ENCODE measurements around the gene CHEK2.
A peak's percentile ranks its signal among the peaks of the same experiment; 100 is the strongest.
"Not testable (repeated sequence)": the region's sequence is repeated elsewhere in the genome, so short reads cannot be mapped to it uniquely, and the experiment has no call there.

Gene CHEK2

DNA sequence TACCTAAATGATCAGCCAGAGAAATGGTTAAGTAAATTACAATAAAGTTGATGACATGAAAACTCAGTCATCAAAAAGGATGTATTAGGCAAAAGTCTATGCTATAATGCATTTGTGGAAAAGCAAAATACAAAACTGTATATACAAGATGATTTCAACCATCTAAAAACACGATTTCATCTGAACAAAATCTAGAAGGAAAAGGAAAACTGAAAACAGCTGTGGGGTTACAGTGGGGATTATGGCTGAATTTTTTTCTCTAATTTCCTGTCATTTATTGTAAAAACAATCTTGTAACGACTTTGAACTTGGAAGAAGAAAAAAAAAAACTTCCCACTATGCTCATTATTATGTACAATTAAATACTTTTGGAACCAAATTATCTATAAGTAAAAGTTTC is 30.3 kb downstream of the CHEK2 start:
- no peak for DNase-seq (ENCODE audit: low read depth)
- TF ChIP-seq, protein P1, sequence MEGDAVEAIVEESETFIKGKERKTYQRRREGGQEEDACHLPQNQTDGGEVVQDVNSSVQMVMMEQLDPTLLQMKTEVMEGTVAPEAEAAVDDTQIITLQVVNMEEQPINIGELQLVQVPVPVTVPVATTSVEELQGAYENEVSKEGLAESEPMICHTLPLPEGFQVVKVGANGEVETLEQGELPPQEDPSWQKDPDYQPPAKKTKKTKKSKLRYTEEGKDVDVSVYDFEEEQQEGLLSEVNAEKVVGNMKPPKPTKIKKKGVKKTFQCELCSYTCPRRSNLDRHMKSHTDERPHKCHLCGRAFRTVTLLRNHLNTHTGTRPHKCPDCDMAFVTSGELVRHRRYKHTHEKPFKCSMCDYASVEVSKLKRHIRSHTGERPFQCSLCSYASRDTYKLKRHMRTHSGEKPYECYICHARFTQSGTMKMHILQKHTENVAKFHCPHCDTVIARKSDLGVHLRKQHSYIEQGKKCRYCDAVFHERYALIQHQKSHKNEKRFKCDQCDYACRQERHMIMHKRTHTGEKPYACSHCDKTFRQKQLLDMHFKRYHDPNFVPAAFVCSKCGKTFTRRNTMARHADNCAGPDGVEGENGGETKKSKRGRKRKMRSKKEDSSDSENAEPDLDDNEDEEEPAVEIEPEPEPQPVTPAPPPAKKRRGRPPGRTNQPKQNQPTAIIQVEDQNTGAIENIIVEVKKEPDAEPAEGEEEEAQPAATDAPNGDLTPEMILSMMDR (conservative IDR thresholded peaks at IDR 0.05; ENCODE audit: low read depth, low read length): no peak
- H3K4me3 ChIP-seq (ENCODE audit: low read length): no peak overlapping the region

DNA sequence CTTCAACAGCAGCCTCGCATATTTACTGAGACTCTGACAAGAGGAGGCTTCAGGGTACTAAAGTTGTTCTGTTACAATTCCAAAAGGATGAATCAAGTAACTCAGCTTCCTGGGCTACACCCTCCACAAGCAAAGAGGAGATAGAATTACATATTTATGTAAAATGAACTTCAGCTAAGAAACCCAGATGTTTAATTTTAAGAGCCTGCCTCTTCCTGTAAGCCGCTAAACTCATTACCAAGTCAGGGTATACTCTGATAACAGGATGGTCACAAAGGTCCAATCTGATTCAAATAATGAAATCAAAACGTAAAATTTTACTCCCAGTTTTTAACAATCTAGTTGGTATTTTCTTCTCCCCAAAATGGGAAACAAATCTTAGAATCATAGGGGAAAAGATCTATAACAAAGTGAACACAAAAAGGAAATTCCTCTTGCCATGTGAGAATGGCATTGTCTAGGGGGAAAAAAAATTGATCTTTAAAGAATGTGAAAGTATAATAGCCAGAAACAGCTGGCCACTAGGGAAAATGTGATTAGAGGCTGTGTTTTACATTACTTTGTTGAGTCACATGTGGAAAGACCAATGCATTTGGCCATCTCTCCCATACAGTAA is 30.9 kb downstream of the CHEK2 start:
- TF ChIP-seq, protein P1 (conservative IDR thresholded peaks at IDR 0.05; ENCODE audit: low read depth, low read length): no peak
- no peak for DNase-seq (ENCODE audit: low read depth)
- no peak overlapping the region for H3K4me3 ChIP-seq (ENCODE audit: low read length)

DNA sequence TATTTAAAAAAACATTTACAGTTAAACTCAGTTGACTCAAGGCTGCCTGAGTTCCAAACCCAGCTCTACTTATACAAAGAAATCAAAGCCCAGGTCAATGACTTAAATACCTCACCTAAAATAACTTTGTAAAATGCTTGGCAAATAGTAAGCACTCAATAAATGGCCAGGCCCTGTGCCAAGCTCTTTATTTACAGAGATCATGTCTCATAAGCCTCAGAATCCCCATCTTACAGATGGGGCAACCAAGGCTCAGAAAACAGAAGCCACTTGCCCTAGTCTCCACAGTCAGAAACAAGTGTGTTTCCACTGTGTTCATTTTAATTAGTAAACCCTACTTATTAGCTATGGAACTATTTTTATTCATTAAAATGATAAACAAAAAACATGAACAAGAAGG is 31.5 kb downstream of the CHEK2 start:
- H3K4me3 ChIP-seq (ENCODE audit: low read length): no peak overlapping the region
- DNase-seq (ENCODE audit: low read depth): no peak
- TF ChIP-seq, protein P1 (conservative IDR thresholded peaks at IDR 0.05; ENCODE audit: low read depth, low read length): no peak

DNA sequence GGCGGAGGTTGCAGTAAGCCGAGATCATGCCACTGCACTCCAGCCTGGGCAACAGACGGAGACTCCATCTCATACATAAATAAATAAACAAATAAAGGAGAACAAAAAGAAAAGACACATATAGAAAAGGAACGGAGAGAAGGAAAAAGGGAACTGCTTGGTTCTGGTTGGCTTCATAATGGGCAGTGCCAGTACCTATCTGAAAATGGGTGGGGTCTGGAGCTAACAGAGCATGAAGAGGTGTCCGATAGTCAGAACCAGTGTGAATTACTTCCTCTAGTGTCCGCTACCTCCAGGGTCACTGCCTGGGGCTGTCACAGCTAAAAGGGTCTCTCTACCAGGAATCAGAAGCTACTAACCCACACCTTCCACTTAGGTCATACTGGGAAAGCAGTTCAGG is 34.8 kb downstream of the CHEK2 start:
- no peak for DNase-seq (ENCODE audit: low read depth)
- TF ChIP-seq, protein P1 (conservative IDR thresholded peaks at IDR 0.05; ENCODE audit: low read depth, low read length): no peak
- no peak overlapping the region for H3K4me3 ChIP-seq (ENCODE audit: low read length)

DNA sequence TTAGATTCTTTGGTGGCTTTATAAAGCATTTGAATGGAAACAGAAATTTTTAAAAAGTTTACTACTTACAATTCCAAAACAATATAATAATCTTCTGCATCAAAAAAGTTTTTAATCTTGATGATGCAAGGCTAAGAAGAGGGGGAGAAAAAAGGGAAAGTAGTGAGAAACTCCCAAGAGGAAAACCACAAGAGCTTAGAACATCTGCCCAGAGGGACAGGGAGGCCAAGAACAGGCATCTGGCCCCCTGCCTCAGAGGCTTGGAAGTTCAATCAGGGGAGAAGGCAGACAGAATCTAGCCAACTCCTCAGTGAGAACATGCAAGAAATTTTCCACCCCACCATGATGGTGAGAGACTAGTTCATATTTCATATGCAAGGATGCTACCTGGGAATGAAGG is 38.2 kb downstream of the CHEK2 start:
- TF ChIP-seq, protein P1 (conservative IDR thresholded peaks at IDR 0.05; ENCODE audit: low read depth, low read length): no peak
- no peak overlapping the region for H3K4me3 ChIP-seq (ENCODE audit: low read length)
- no peak for DNase-seq (ENCODE audit: low read depth)

DNA sequence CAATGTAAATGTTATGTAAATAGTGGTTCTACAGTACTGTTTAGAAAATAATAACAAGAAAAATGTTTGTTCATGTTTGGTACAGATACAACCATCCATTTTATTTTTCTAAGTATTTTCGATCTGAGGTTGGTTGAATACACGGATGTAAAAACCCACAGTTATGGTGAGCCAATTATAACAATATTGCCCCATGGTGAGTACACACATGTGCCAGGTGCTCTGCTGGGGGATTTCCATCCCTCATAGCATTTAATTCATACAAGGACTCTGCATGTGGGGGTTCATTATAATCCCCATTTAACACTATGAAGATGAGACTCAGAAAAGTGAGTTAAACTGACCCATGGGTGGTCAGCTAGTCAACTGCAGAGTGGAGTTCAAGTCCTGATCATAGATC is 38.7 kb downstream of the CHEK2 start:
- TF ChIP-seq, protein P1 (conservative IDR thresholded peaks at IDR 0.05; ENCODE audit: low read depth, low read length): no peak

DNA sequence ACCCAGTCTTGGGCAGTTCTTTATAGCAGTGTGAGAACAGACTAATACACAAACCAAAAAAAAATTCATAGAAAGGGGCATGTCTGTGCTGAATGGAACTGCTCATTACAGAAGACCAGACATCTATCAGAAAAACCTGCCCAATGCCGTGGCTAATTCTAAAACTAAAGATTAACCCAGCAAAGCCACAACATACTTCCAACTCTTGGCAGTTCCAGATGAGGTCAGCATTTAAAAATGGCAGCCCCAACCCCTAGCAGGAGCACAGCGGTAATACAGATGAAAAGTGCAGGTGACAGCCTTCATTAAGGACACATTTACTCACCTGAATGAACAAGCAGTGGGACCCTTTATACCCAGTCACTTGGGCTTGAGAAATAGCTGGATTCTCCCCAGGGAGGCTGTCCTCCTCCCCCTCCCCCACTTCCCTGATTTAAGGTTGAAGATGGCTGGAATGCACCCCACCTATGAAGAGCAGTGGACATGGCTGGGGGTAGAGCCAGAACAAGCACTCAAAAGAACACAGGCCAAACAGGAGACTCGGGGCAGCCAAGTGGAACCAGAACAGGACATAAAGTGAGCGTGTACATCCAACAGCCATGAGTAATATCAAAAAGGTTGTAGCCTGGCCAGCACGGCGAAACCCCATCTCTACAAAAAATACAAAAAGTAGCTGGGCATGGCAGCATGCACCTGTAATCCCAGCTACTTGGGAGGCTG is 48.4 kb downstream of the CHEK2 start:
- not testable (repeated sequence) for DNase-seq (ENCODE audit: low read depth); H3K4me3 ChIP-seq (ENCODE audit: low read length)

More for the DNA sequence above, 38.7 kb downstream of the CHEK2 start:
- DNase-seq (ENCODE audit: low read depth): no peak
- H3K4me3 ChIP-seq (ENCODE audit: low read length): no peak overlapping the region

DNA sequence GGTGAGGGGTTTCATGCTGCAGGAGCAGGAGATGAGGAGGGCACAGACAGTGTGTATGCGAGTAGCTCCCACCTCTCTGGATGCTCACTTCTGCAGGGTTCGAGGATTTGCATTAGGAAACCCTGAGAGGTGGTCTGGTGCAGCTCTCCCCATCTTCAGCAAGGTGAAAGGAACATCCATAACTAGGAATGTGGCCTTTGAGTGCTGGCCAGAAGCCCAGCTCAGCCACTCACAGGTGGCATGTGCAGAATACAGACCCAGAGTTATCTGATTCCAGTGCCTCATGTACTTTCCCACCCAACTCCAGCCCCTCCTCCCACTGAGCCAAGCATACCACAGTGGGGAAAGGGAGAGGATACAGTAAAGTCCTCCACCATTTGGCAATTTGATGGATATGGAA is 51.8 kb downstream of the CHEK2 start:
- H3K4me3 ChIP-seq (ENCODE audit: low read length); DNase-seq (ENCODE audit: low read depth): not testable (repeated sequence)

DNA sequence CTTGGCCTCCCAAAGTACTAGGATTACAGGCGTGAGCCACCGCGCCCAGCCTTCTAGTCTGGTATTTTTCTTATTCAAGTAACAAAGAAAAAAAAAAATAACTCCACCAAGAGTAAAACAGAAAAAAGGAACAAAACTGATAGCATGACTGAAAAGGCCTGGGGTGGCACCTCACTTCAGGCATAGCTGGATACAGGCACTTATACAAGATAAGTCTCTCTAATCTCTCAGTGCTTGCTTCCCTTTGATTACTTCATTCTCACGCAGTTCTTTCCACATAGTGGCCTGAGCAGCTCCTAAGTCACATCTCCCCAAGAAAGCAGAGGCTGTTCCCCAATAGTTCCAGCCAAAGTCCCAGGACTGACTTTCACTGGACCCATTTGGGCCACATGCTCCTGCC is 58.7 kb downstream of the CHEK2 start:
- not testable (repeated sequence) for DNase-seq (ENCODE audit: low read depth); H3K4me3 ChIP-seq (ENCODE audit: low read length)

DNA sequence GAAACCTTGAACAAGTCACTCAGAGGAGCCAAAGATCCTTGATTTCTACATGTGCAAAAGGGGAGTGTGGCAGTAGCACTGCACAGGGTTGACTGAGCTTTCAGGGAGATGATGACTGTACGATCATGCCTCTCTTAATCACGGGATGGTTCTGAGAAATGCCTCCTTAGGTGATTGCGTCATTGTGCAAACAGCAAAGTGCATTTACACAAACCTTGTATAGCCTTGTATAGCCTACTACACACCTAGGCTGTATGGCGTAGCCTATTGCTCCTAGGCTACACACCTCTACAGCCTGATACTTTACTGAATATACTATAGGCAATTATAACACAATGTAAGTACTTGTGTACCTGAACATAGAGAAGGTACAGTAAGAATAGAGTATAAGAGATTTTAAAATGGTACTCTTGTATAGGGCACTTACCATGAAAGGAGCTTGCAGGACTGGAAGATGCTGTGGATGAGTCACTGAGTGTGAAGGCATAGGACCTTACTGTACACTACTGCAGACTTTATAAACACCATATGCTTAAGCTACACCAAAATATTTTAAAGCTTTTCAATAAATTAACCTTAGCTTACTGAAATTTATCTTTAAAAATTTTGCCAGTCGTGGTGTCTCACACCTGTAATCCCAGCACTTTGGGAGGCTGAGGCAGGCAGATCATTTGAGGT is 60.7 kb downstream of the CHEK2 start:
- not testable (repeated sequence) for DNase-seq (ENCODE audit: low read depth); H3K4me3 ChIP-seq (ENCODE audit: low read length)

DNA sequence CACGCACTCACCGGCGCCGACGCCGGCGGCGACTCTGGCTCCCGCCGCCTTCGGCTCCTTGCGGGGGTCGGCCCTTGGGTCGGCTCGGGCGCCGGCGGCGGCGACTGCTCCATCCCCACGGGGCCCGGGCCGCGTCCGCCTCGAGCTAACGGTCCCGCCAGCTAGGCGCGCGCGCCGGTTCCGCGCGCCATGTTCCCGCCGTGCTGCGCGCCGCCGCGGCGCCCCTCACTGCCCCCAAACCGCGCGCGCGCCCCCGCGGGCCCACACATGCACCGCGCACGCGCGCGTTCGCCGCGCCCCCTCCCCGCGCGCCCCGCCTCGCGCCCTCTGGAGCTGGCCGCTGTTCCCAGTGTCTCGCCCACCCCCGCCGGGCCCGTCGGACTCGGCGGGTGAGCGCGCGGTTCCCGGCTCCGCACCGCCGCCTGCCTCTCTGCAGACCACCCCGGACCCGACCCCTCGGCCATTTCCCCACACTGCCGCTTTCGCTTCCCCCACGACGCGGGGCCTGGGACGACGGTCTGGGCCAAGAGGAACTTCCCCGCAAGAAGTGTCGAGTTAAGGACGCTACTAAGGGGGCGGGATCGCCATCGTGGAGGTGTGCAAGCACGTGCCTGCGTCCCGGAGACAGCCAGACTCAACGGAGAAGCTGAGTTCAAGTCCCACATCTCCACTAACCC is 61.9 kb downstream of the CHEK2 start, which contains the start of gene TTC28:
Gene TTC28 (minus strand): TSS at position 230 of the 677 bp plus-strand sequence. CDS start 117 bp downstream, at position 113.
- not testable (repeated sequence) for DNase-seq (ENCODE audit: low read depth)
- peak within 1 kb of the TSS; percentile 76 for H3K4me3 ChIP-seq (ENCODE audit: low read length)

All from retinal pigment epithelial cell (primary cell).